Sigmoid colon (tissue), 7 donors: ENCODE data around the gene MIPEP. TPM values are rescaled to one million over a fixed set of nuclear protein-coding genes. Genes with fewer than 3 reads are reported as not detected.

Experiments used
- DNase-seq: peaks from one replicate; pipeline ENCODE4 v3.0.0-alpha.2; 2019
- H3K27ac ChIP-seq, 4 donors: fragments of 200-600 bp; sonication (generic); one replicate each; pipeline ENCODE4 v1.5.1; 2016 to 2019; ENCODE audit warnings: mild to moderate bottlenecking in 1 of 4
- H3K27me3 ChIP-seq, 3 donors: fragments of 200-600 bp; sonication (generic); one replicate each; pipeline ENCODE4 v1.5.1; 2019; ENCODE audit warnings: mild to moderate bottlenecking in 1 of 3
- H3K36me3 ChIP-seq, 4 donors: fragments of 200-600 bp; sonication (generic); one replicate each; pipeline ENCODE4 v1.5.1; 2016 to 2019
- H3K4me1 ChIP-seq, 4 donors: fragments of 200-600 bp; sonication (generic); one replicate each; pipeline ENCODE4 v1.5.1; 2017 to 2019
- H3K4me3 ChIP-seq, 4 donors: fragments of 200-600 bp; sonication (generic); one replicate each; pipeline ENCODE4 v1.5.1; 2017 to 2019; ENCODE audit warnings: mild to moderate bottlenecking in 2 of 4, moderate library complexity in 1 of 4
- H3K9me3 ChIP-seq, 4 donors: fragments of 200-600 bp in 3 of 4; sonication (generic) in 3 of 4; one replicate each; pipeline versions ENCODE4 v1.5.1 to v1.6.1; 2013 to 2019
- EP300 ChIP-seq, 4 donors: sonication (generic); formaldehyde crosslinking; IDR thresholded peaks; one replicate each; pipeline ENCODE4 v1.6.1; 2017; ENCODE audit warnings: antibody characterized with exemption in 4 of 4
- POLR2A ChIP-seq, 2 donors: fragments of 450-650 bp; IDR thresholded peaks; one replicate each; pipeline ENCODE4 v1.6.1; 2016; ENCODE audit warnings: antibody characterized with exemption in 2 of 2, mild to moderate bottlenecking in 2 of 2, moderate library complexity in 2 of 2
- POLR2AphosphoS5 ChIP-seq, 4 donors: sonication (generic); formaldehyde crosslinking; IDR thresholded peaks; one replicate each; pipeline ENCODE4 v1.6.1; 2017; ENCODE audit warnings: antibody characterized with exemption in 4 of 4
- WGBS, 2 donors: extraction: QIAGEN DNeasy Blood & Tissue Kit; methylation state at CpG; one replicate each; pipeline ENCODE4 v1.1.7; 2013; 5-methylcytosine and 5-hydroxymethylcytosine counted together
- intact Hi-C: fragments of 100-400 bp; cut with DNase I; formaldehyde crosslinking; loops from one replicate; pipeline ENCODE4 v1.15.1; 2023
- polyA plus RNA-seq, 3 donors: library from polyadenylated mRNA; stranded (reverse); fragments of 200-250 nt; gene quantifications; one replicate each; pipeline ENCODE4 v1.2.3, GENCODE V29; 2013
- total RNA-seq, 4 donors: library from RNA; depleted of rRNA; stranded (reverse); fragments of >200 nt; gene quantifications; one replicate each; pipeline ENCODE4 v1.1.0, GENCODE V29; 2016
- TF ChIP-seq, protein P1 (sequence below), 4 experiments: fragments of 450-650 bp in 3 of 4; fragments of 200-600 bp in 1 of 4; IDR thresholded peaks; one replicate each; pipeline ENCODE4 v1.5.1; 2016 to 2019; ENCODE audit warnings: antibody characterized with exemption in 4 of 4, mild to moderate bottlenecking in 3 of 4, moderate library complexity in 2 of 4
- donor health status: healthy with polysubstance abuse.
- donor health status: Bipolar disorder and iron deficiency.
- donor health status: healthy.

The MIPEP gene
- total and polyA plus RNA-seq, 7 donors: 10.7 to 20.5 (median 11.4) TPM

DNA sequence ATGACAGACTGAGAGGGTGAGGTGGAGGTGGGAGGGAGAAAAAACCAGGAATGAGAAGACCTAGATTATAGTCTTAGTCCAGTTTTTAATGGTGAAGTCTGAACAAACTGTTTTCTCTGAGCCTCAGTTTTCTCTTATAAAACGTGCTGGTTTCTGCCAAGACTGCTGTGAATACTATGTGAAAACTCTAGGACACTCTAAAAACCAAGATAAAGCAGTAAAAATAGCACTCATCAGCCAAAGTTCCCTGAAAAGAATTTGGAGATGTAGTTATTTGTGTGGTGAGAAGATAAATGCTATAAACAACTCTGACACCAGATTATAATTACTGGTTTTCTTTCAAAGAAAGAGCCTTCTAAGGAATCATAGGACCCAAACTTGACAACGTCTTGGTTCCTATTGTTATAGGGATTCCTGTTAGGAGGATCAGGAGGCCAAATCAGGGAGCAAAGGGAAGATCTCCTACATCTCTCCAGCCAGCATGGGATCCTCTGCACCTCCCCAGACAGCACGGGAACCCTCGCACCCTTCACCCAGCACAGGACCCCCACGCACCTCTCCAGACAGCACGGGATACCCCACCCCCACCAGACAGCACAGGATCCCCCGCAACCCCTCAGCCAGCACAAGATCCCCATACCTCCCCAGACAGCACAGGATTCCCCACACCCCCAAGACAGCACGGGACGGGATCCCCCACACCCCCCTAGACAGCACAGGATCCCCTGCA lies 130.2 kb downstream of the MIPEP start:
- Histone ChIP-seq H3K36me3 (peaks cover 0 to 5% (median 0%) of the 10 kb centered on the region in 4 donors), H3K9me3 (no peaks in the 10 kb centered on the region), H3K27me3 (no peaks in the 10 kb centered on the region), H3K27ac (no peak overlapping the region), H3K4me3 (no peak overlapping the region), H3K4me1 (no peaks in the 10 kb centered on the region)
- intact Hi-C loops: no loop called here
- WGBS, 2 donors: 88 to 89% methylated on average over 9 of the region's 9 CpGs
- DNase-seq: no peak
- TF ChIP-seq, protein P1, sequence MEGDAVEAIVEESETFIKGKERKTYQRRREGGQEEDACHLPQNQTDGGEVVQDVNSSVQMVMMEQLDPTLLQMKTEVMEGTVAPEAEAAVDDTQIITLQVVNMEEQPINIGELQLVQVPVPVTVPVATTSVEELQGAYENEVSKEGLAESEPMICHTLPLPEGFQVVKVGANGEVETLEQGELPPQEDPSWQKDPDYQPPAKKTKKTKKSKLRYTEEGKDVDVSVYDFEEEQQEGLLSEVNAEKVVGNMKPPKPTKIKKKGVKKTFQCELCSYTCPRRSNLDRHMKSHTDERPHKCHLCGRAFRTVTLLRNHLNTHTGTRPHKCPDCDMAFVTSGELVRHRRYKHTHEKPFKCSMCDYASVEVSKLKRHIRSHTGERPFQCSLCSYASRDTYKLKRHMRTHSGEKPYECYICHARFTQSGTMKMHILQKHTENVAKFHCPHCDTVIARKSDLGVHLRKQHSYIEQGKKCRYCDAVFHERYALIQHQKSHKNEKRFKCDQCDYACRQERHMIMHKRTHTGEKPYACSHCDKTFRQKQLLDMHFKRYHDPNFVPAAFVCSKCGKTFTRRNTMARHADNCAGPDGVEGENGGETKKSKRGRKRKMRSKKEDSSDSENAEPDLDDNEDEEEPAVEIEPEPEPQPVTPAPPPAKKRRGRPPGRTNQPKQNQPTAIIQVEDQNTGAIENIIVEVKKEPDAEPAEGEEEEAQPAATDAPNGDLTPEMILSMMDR (IDR thresholded peaks at IDR 0.05): no peak
- no peak for TF ChIP-seq POLR2AphosphoS5 (IDR thresholded peaks at IDR 0.05)
- TF ChIP-seq EP300 (IDR thresholded peaks at IDR 0.05): no peak
- TF ChIP-seq POLR2A (IDR thresholded peaks at IDR 0.05): no peak

DNA sequence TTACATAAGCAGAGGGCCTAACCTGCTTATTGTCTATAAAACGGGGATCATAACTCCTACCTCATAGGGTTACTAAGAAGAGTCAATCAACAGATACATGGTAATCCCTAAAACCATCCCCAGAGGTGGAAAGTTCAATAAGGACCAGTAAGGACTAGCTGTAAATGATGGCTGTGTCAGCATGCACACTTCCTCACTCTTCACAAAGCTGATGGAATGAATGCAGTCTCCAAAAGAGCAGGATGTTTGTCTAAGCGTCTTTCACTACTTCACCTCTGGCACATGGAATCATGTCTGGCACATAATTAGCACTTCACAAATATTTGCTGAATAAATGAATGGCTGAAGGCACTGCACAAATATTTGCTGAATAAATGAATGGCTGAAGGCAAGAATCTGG lies 134.2 kb downstream of the MIPEP start:
- no peaks in the 10 kb centered on the region for H3K27me3 ChIP-seq
- H3K4me1 ChIP-seq: no peaks in the 10 kb centered on the region
- 67 to 74% methylated on average over 2 of the region's 2 CpGs for WGBS, 2 donors
- H3K27ac ChIP-seq: peak overlapping the region in 1 of 4 donors; percentile 1
- H3K9me3 ChIP-seq: no peaks in the 10 kb centered on the region
- no peak overlapping the region for H3K4me3 ChIP-seq
- H3K36me3 ChIP-seq: peaks cover 0 to 5% (median 0%) of the 10 kb centered on the region in 4 donors
- no peak for TF ChIP-seq EP300 (IDR thresholded peaks at IDR 0.05)
- intact Hi-C loops: no loop called here
- no peak for DNase-seq

DNA sequence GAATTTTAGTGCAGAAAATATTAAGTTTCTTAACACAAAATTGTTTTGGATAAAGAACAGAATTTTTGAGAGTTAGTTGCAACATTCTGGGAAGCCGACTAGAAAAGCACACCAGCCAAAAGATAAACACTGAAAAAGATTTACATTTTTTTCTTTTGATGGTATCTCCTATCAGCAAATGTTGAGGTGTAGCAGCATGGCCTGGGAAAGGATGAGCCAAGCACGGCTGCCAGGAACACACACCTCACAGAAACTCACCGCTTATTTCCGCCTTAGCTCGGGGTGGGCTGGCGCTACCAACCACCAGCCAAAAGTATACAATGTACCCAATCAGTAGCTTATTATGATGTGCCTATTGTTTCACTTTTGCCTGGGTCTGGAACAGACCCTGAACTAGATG lies 134.7 kb downstream of the MIPEP start:
- Histone ChIP-seq H3K27ac (peak overlapping the region in 1 of 4 donors; percentile 1), H3K9me3 (no peaks in the 10 kb centered on the region), H3K4me3 (no peak overlapping the region), H3K27me3 (no peaks in the 10 kb centered on the region), H3K4me1 (no peaks in the 10 kb centered on the region), H3K36me3 (peaks cover 0 to 5% (median 0%) of the 10 kb centered on the region in 4 donors)
- TF ChIP-seq POLR2A (IDR thresholded peaks at IDR 0.05): no peak
- TF ChIP-seq, protein P1 (IDR thresholded peaks at IDR 0.05): no peak
- TF ChIP-seq EP300 (IDR thresholded peaks at IDR 0.05): no peak
- TF ChIP-seq POLR2AphosphoS5 (IDR thresholded peaks at IDR 0.05): no peak
- DNase-seq: no peak
- WGBS, 2 donors: 87 to 94% methylated on average over 6 of the region's 6 CpGs
- intact Hi-C loops: no loop called here

DNA sequence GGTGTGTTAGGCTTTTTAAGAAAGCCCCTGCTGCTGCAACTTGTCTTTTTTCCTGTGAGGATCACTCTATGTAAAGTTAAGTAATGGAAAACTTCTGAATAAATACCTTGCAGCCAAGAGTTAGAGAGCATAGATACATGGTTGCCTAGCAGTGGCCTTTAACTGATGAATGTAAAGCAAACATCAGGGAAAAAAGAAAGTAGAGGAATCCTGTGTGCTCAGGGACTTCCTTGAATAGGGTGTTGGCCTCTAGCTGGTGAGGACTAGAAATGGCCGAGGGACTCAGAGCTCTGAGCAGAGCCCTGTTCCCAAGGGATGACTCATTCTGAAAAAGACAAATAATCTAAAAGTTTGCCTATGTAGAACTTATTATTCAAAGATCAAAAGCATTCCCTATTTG lies 135.7 kb downstream of the MIPEP start:
- H3K27ac ChIP-seq: peak overlapping the region in 1 of 4 donors; percentile 19
- H3K36me3 ChIP-seq: peaks cover 0 to 5% (median 0%) of the 10 kb centered on the region in 4 donors
- H3K9me3 ChIP-seq: no peaks in the 10 kb centered on the region
- no peaks in the 10 kb centered on the region for H3K27me3 ChIP-seq
- TF ChIP-seq POLR2AphosphoS5 (IDR thresholded peaks at IDR 0.05) (no peak), EP300 (IDR thresholded peaks at IDR 0.05) (no peak), POLR2A (IDR thresholded peaks at IDR 0.05) (no peak)
- TF ChIP-seq, protein P1 (IDR thresholded peaks at IDR 0.05): no peak
- DNase-seq: no peak
- intact Hi-C loops: no loop called here
- 10 to 39% methylated on average over 1 of the region's 1 CpG for WGBS, 2 donors
- H3K4me3 ChIP-seq: no peak overlapping the region
- H3K4me1 ChIP-seq: no peaks in the 10 kb centered on the region

DNA sequence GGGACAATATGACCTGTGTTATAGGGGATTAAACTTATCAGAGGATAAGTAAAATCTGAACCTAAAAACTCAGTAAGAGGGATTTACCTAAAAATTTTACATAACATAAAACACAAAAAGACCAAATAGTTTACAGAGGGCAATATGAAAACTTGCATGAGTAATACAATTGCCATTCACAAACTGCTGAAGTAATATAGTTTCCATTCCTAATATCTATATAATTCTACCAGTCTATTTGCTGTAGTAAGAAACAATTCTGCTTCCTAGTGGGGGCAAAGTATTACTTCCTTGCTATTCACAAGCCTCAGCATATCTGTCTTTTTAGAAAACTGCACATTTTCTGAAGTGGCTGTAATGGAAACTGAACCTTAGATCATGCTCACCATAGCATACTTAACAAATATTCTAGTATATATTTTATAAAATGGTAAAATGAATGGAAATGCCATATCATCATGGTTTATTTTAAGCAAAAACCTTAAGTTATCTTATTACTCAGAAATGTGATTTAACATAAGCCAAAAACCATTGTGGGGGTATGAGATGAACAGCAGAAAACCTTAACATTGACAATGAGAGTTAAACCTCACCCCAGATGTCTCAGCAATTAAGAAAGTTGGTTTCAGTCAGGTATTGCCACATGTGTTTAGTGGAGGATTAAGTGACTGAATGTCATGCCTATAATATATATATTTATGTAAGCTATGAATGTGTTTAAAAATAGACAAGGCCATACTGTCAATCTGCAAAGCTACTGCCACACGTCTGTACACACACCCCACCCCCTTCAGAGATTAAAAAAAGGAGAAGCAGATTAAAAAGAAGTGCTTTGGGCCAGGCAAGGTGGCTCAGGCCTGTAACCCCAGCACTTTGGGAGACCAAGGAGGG lies 136.8 kb downstream of the MIPEP start:
- no peaks in the 10 kb centered on the region for H3K4me1 ChIP-seq
- no peak for TF ChIP-seq EP300 (IDR thresholded peaks at IDR 0.05)
- TF ChIP-seq, protein P1 (IDR thresholded peaks at IDR 0.05): no peak
- no peak for TF ChIP-seq POLR2AphosphoS5 (IDR thresholded peaks at IDR 0.05)
- TF ChIP-seq POLR2A (IDR thresholded peaks at IDR 0.05): no peak
- H3K9me3 ChIP-seq: no peaks in the 10 kb centered on the region
- no peaks in the 10 kb centered on the region for H3K27me3 ChIP-seq
- H3K36me3 ChIP-seq: peaks cover 0 to 5% (median 0%) of the 10 kb centered on the region in 4 donors
- no peak overlapping the region for H3K27ac ChIP-seq
- no peak overlapping the region for H3K4me3 ChIP-seq
- 38 to 52% methylated on average over 1 of the region's 1 CpG for WGBS, 2 donors
- no peak for DNase-seq
- intact Hi-C loops: no loop called here
